ENCODE data around the gene PRDM1.

PRDM1 gene

DNA sequence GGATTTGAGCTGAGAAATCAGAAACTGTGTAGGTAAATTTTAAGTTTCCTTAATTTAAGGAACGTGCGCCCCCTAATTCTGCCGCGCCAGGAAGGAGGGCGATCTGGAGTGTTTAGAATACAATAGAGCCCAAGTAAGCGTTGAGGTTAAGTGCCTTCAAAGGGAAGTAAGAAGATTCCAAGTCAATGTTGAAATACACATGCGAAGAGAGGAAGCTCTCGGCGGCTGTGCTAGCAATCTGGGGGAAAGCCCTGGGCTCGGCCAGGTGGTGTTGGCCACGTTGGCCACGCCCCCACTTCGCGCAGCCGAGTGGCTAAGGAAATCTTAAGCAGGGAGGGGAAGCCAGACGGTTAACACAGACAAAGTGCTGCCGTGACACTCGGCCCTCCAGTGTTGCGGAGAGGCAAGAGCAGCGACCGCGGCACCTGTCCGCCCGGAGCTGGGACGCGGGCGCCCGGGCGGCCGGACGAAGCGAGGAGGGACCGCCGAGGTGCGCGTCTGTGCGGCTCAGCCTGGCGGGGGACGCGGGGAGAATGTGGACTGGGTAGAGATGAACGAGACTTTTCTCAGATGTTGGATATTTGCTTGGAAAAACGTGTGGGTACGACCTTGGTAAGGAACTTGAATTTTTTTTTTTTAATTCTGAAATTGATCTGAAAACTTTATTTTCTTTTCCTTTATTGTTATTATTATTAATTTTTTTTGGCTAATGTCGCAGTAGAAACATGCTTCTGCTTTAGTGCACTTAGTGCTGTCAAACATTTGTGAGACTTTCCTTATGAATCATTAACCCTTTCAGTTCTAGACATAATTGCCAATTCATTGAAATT, at the start of gene PRDM1:
Gene PRDM1, plus strand, starts transcription at position 353 of the 830 bp plus-strand sequence. Its CDS starts 218 bp downstream, at position 571.
- peak; percentile 73 for DNase-seq

DNA sequence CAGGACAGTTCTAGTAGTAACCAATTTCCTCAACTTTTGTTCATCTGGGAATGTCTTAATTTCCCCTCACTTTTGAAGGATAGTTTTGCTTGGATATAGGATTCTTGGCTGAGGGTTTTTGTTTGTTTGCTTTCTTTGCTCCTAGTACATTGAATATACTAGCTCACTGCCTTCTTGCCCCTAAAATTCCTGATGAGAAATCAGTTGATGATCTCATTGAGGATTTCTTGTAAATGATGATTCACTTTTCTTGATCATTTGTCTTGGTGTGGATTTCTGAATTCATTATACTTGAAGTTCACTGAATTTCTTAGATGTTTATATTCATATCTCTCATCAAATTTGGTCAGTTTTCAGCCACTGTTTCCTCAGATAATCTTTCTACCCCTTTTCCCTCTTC, 49.1 kb upstream of the PRDM1 start:
- DNase-seq: no peak

DNA sequence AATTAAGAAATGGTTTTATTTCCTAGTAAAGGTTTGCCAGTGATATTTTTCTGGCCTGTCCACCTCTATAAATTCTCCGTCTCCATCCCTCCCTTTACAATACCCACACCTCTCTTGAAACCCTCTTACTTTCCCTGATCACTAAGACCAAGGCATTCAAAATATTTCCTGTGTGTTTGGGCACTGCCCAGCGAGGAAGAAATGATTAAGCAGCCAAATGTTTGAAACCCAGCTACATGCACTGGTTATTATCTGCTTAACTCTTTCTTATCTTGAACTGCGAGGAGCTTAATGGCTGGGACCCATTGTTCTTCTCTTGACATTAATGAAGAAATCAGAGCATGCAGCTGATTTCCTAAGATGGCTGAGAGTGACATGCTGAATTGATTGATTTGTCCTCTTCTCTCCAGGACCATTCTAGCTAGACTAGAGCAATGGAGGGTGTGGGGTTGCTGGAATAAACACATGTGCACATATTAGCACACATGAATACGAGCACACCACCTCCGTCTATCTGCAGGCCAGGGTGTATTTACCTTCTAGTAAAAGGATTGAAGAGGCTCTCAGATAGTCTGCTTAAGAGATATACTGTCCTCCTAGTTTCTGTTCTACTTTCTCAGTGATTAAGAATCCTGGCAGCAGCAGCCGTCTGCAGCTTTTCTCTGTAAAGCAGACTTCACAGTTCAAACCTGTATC, 46.1 kb upstream of the PRDM1 start:
- no peak for DNase-seq

DNA sequence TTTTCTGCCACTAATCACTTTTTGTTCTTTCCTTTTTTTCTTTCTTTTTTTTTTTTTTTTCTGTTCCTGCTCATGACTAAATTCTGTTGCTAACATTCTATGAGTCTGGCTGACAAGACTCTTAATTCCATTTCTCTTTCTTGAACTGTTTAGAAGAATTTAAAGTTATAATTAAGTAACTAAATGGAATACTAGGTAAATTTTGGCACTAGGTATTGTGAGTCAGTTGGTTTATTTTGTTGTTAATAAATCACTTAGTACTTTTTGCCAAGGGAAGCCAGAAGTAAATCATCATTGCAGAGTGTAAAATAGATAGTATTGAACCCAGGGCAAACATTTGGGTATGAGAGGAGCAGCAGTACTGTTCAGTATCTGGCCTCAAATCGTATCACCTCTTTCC, 42.0 kb upstream of the PRDM1 start:
- no peak for DNase-seq

DNA sequence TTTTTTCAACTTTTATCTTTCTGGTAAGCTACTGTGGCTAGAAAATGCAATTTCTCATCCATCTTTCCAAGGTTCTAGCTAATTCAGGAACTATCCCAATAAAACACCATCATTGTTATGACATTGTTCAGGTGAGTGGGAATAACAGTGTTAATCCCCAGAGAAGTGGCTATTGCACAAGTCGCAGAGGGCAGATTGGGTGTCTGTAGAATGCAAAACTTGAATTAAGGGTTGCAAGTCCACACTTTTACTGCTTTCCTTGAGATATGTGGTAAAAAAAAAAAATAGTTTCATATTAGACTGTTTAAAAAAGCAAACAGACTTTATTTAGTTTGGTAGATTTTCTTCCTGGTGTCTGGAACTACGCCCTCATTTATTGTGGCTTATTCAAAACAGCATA, 41.1 kb upstream of the PRDM1 start:
- DNase-seq: no peak

DNA sequence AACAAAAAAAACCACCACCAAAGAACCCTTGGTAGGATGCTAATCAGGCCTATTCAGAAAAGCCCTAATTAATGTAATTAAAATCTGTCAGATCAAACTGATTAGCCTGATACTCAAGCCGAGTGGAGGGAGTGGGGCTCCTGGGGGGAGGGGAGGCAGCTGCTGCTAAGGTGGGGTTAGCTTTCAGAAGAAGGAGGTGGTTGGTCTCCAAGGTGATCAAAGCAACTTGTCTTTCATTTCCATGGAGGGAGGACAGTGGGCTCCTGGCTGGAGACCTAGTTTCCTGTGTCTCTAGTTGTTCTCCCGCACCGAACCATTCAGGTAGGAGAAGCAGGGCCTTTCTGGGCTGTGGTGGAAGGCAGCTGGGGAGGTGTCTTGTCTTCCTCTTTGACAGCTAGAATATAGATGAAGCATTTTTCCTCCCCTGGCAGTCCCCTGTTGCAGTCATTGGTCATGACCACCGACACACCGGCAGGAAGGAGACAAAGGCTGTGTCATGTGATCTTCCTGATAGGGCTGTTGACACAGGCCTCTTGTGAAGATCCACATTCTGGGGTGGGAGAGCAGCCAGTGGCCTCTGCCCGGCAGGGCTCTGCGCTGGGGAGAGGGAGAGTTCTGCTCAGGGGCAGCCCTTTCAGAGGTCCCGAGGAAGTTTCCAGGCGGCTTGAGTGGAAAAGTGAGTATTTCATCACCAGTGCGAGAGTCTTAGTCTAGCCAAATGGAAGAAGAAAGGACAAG, 39.9 kb upstream of the PRDM1 start:
- no peak for DNase-seq

DNA sequence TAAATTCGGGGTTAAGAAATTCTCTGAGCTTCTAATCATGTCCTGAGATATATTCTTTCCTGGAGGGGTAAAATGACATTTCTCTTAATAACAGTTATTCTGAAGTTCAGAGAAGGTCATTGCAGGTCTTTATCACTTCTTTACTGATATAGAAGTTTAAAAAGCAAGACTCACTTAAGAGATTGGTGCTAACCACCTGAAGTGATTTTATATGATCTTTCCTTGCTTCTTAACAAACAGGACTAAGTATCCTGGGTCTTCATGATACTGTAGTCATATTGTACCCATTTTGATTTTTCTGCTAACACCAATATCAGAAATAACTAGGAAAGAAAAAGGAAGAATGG, 39.3 kb upstream of the PRDM1 start:
- no peak for DNase-seq

DNA sequence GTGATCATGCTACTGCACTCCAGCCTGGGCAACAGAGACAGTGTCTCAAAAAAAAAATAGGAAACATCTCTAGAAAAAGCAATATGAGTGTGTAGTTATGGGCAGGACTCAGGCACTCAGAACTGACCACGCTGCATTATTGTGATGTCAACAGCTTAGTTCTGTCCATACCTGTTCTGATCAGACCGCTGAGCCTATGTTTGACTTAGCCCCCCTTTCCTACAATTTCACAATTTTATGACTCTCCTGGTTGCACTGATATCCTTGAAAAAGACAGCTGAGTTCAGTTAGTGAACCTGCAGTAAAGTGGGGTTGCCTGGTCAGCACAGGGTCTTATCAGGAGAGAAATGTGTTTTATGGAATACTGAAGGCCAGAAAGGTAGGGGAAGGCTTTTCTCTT, 37.8 kb upstream of the PRDM1 start:
- DNase-seq: no peak

DNA sequence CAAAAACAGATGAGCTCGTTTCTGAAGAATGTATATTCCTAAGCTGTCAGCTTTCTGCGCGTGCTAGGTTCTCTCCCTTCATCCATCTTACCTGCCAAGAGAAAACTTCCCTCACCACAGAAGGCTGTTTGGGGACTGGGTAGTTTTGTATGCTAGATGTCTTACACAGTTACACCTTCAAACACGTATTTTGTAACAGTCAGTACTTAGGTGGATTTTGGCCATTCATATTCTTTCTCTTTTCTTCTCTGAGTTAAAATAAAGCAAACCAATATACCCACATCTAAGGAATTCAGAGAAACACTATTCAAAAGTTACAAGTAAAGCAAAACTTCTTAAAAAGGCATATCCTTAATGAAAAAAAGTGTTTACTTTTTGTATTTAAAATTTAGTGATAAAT, 35.6 kb upstream of the PRDM1 start:
- DNase-seq: no peak

DNA sequence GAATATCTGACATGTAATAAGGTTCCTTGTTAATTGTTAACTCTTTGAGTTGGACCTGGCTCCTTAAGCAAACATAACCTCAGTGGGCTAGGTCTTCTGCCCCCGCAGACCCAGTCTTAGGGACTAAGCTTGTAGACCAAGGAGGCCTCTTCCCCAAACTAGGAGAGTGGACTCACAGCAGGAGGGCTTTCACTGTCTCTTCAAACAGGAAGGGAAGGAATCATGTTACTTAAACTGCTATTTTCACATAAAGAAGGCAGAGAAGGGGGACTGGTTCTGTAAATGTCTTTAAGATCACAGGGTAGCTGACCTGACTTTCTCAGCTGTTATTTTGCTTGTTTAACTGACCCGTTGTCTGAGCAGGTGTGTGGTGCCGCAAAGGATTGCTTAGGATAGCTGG, 34.9 kb upstream of the PRDM1 start:
- no peak for DNase-seq

DNA sequence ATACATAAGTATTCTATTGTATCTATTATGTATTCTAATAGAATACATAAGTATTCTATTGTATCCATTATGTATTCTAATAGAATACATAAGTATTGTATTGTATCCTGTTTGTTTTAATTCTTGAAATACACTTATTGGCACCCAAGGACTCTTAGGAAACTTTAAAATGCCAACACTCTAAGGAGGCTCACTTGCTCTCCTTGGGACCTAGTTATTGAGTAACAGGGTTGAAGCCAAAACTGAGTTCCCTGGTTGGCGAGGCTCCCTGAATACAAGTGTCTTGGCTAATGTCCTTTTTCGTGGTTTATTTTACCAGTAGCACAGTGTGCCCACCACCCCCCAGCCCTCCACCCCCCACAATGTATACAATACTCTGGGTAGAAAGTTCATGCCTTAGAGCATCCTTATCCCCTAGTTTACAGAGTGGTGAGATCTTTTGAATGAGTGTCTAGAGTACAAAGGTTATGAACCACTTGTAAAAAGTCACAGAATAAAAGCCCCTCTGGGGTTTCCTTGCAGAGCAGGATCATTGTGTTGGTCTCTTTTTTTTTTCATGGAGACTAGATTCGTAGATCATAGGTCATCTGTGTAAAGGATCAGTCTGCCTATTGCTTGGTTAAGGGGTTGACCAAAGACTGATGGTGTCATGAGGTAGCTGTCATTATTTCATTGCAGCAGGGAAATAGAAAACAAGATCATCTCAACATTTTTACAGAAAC, 32.5 kb upstream of the PRDM1 start:
- DNase-seq: no peak

DNA sequence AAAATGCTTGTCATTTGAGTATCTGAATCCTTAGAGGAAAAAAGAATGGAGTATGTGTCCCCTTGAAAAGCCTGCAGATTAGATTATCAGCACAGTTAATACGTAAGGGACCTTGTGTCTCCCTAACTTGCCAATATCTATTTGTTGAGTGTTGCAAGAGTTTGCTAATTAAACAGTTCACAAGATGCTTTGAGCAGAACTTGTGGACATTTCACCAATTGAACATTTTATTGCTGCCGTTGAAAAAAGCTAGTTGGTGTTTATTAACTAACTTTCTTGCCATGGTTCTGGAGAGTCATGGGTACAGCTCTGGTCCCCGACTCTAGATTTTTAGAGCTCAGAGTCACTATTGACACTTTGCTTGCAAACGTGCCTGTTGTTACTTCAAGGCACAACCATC, 30.6 kb upstream of the PRDM1 start:
- no peak for DNase-seq

DNA sequence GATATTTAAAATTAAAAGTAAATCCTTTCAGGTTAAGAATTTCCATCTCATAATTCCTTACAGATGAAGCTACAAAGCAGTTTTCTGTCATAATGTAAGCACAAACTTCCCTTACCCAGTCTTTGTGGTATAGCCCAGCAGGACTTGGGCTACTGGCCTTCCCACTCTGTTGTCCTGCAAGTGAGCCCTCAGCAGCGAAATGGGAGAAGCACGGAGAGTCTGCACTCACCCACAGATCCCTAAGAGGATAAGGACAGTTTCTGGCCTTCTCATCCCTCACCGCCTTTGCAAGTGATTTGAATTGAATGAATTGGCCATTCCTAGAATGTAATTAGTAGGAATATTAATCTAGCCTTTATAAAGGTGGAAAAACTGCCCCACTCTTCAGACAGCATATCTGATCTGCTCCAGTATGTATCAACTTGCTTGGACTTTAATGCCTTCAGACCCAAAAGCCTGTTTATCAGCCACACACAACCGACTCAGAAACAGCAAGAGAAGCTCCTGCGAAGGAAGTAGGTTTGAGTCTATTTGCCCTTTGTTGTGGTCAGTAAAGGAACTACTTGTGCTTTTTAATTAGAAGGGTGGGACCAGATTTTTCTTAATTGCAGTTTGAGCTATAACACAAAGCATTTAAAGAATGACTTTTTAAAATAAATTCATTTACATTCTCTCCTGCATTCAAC, 29.9 kb upstream of the PRDM1 start:
- no peak for DNase-seq

DNA sequence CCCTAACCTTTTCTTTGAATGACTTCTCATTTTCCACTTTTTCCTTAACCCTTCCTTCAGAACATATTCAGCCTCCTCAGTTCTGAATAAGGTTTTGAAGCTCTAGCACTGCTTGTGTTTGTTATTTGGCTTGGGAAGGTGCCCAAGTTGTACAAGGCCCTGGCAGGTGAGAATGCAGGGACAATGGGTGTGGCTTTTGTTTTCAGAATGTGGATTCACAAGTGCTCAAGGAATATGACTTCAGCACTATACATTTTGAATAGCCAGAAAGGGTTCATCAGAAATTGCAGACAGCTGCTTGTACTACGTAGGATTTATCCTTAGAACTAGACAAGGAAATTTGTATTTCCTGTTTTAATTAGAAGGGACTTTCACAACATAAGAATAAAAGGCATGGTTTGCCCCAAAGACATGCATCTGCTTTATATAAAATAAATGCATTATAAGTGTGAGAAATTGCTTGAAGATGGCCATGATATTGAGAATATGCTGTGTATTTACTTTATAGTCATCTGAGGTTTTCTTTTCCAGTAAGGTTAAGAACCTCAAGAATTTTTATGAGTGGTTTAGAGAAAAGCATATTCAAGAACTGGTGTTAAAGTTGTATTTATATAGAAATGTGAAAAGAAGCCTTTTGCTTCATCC, 29.3 kb upstream of the PRDM1 start:
- DNase-seq: no peak

DNA sequence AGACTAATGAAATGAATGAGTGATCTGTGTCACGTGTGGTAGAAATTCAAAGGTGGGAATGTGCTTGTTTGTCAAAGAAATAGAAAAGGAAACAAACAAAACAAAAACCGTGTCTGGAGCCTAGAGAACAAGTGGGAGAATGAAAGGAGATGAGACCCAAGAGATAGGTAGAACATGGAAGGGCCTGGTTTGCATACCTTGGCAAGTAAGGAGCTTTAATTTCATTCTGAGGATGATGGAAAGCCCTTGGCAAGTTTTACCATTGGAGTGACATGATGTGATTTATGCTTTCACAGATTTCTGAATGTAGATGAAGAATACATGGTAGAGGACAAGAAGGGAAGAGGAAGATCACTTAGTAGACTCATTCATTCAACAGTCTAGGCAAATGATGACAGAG, 26.8 kb upstream of the PRDM1 start:
- DNase-seq: no peak

DNA sequence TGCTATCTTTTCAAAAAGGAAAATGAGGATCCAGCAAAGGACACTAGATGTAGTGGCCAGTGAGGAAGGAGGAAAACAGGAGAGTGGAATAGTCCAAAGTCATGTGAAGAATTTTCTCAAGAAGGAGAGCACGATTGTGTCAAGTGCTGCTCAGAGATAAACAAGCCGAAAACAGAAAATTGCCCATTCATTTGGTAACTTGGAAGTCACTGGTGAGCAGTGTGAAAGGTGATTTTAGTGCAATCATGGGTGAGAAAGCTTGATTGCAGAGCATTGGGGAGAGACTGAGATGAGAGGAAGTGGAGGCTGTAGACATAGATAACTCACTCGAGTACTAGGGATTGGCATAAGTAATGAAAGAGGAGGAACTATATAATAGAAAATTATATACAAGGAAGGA, 26.0 kb upstream of the PRDM1 start:
- no peak for DNase-seq

DNA sequence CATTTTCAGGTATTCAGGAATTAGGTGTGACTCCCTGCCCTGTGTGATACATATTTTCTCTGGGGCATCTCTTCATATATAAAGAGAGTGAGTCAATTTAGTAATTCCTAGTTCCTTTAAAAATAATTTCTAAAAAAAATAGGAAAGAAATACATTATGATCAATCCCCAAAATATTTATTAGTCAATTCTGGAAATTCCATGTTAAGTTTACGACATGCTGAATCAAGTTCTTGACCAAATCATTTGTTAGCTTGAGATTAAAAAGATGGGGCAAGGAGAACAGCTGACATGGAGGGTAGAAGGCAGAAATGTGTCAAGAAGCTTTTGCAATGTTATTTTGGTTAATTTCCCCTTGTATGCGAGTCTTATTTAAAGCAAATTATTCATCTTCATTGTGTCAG, 22.7 kb upstream of the PRDM1 start:
- DNase-seq: no peak

DNA sequence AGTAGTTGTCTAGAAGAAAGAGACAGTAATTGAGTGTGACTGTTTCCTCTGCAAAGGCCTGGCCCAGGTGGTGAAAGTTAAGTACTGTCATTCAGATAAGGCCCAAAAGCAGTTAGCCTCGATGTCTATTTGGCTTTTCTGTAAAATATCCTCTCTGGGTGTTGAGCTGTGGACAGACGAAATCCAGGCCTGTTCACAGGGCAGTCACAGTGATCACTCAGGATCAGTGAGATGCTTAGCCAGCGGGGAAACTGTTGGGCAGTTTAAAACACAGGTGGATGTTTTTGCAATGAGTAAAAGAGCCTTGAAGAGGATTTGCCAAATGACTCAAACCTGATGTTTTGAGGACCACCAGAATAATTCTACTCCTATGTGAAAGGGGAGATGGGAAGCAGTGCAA, 22.0 kb upstream of the PRDM1 start:
- no peak for DNase-seq

DNA sequence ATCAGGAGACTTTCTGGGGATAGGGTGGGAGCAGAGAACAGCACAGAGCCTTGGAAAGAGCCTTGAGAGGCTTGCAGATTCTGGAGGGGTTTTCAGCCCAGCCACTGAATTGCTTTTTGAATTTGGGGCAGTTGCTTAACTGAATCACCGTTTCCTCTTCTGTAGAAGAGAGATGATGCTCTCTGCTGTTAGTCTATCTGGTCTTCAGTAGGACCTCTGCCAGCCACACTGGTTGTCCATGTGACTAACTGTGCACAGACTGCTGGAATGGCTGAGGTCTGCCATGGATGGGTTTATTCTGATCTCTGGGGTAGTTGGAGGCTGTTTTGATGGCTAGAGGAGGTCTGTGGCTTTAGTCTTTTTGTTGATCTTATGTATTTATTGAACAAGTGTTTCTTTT, 21.4 kb upstream of the PRDM1 start:
- no peak for DNase-seq

DNA sequence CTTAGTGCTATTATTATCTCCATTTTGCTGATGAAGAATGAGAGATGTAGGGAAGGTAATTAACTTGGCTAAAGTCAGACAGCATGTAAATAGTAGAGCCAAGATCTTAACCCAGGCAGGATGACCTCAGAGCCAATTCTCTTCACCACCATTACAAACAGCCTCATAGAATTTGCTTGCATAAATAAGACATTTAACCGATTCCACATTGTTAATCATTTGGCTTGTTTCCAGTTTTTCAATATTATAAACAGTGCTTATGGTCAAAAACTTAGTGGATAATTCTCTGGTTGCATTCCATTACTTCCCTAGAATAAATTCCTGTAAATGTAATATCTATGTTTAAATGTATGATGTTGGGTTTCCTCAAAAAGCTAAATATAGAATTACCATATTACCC, 19.1 kb upstream of the PRDM1 start:
- no peak for DNase-seq

DNA sequence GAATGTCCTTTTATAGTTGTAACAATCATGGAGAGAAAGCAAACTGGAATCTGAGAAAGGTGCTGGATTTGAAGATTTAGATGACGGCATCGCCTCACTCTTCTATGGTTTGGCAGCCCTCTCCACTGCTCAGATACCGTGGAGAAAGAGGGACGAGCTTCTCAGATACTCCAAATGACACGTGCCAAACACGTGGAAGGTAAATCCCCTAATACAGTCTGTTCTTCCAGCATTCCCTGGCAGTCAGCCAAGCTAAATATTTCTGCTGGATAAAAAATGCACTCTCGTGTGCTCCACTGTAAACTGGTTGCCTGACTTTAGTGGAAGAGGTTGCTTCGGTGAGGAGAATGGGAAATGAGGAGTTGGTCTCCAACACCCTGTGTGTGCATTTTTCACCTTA, 16.7 kb upstream of the PRDM1 start:
- DNase-seq: no peak

DNA sequence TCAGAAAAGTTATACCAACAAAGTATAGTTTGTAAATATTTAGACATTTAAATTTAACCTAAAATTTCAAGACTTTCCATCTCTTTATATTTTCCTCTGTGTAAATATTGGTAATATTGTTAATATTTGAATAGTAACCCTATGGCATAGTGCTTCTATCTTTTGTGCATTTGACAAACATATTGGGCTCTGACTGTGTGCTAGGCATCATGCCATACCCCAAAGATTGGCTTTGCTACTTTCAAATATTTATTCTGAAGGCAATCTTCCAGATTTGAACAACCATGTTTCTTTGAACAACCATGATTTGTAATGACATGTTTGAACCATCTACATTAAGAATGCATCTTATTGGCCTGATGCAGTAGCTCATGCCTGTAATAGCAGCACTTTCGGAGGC, 15.5 kb upstream of the PRDM1 start:
- DNase-seq: no peak

Measured in activated CD8-positive, alpha-beta memory T cell treated with anti-CD3 and anti-CD28 coated beads, Interleukin-2, amount 50 U/mL, for 4 hours (primary cell).